DMS53 (cell line): ENCODE results near the gene USP11.

Experiments used
- DNase-seq: peaks from one replicate; lab custom pipeline; 2025; lab: John Stamatoyannopoulos, UW

Gene USP11

DNA sequence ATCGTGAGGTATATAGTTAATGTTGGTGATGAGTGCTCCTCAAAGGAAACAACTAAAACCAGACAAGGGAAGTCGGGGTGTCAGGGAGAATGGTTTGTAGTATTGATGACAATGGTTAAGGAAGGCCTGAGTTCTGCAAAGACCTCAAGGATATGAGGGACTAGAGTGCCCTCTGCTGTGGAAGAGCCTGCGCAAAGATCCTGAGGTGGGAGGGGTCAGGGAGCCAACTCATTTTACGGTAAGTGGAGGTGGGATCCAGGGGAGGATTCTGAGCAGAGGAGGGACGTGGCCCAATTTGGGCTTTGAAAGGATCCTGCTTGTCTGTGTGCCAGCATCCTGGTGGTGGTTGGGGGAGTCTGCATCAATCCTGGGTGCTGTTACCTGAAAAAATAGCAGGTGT lies 27.8 kb upstream of the USP11 start:
- DNase-seq, result no peak

DNA sequence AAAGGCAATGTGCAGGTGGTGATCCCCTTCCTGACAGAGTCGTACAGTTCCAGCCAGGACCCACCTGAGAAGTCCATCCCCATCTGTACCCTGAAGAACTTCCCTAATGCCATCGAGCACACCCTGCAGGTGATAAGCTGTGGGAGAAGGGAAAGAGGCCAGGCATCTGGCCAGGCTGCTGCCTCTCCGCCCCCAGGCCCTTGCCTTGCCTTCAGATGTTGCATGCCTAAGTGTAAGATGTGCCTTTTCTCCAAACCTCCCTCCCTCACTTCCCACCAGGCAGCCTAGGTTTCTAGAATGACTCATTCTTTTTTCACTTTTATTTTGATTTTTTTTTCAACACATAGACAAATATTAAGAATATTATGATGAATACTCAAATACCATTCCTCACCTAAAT lies 26.5 kb upstream of the USP11 start:
- no peak for DNase-seq

DNA sequence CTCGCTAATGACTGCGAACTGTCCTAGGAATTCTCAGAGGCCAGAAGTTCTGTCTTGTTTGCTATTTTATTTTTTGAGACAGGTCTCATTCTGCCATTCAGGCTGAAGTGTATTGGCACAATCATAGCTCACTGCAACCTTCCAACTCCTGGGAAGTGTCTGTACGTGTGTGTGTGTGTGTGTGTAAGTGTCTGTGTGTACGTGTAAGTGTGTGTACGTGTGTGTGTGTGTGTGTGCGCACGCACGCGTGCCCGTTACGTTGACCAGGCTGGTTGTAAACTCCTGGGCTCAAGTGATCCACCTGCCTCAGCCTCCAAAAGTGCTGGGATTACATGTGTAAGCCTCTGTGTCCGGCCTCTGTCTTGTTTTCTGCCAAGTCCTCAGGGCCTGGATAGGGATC lies 24.7 kb upstream of the USP11 start:
- DNase-seq, result no peak

DNA sequence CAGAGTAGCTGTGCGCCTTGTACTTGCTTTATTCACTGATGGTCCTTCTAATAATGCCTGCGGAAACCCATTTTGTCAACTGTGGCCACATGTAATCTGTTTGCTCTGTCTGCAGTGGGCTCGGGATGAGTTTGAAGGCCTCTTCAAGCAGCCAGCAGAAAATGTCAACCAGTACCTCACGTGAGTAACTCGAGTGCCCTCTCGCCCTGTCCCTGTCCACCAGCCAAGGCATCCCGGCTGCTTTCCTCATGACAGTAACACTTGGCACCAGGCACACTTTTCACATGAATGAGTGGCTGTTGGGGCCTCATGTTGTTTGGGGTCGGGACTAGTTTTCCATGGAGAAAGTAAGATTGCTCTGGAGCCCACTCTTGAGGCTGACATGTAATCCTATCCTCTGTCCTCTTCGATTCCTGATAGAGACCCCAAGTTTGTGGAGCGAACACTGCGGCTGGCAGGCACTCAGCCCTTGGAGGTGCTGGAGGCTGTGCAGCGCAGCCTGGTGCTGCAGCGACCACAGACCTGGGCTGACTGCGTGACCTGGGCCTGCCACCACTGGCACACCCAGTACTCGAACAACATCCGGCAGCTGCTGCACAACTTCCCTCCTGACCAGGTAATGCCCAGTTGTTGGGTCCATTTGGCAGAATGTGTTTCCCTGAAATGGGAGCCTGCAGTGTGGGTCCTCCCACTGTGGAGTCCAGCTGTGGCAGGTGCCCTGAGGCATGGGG lies 23.1 kb upstream of the USP11 start:
- DNase-seq, result no peak

DNA sequence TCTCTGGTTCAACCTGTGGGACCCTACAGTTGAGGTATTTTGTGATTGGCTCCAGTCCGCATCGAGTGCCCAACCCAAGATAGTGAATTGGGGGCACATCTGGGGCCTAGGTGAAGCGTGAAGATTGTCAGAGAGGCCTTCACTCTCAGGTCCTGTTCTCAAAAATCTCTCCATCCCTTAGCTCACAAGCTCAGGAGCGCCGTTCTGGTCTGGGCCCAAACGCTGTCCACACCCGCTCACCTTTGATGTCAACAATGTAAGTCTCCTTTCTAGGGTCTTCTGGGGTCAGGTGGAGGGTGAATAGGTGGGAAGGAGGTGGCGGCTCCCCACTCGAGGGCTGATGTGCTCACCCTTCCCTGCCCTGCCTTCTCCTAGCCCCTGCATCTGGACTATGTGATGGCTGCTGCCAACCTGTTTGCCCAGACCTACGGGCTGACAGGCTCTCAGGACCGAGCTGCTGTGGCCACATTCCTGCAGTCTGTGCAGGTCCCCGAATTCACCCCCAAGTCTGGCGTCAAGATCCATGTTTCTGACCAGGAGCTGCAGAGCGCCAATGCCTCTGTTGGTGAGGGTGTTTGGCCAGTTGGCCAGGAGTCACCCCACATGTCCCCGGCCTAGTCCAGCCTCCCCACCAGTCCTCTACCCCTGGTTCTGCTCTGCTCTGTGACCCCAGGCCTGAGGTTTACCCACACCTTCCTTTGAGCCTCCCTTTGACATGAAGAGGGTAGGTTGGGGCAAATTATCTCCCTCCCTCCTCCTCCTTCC lies 22.0 kb upstream of the USP11 start:
- DNase-seq, result no peak

DNA sequence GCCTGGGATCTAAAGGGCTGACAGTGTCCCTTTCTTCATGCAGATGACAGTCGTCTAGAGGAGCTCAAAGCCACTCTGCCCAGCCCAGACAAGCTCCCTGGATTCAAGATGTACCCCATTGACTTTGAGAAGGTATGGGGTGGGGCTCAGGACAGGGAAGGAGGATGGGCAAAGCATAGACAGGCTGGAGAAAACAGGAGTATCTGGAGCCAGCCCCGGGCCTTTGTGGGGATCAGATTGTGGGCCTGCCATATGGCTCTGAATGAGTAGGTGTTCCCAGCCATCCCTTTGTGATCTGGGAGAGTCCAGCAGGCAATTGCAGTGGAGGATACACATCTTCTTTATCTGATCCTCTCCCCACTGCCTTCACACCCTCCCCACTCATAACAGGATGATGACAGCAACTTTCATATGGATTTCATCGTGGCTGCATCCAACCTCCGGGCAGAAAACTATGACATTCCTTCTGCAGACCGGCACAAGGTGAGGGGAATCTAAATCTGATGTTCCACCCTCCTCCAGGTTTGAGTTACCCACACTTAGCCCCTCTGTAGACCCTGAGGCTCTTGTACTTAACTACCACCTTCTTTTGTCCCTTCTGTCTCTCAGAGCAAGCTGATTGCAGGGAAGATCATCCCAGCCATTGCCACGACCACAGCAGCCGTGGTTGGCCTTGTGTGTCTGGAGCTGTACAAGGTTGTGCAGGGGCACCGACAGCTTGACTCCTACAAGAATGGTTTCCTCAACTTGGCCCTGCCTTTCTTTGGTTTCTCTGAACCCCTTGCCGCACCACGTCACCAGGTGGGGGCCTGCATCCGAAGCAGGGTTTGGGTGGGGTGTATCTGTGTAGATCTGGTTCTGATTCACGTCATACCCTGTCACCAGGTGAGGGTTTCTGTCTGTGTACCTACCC lies 20.2 kb upstream of the USP11 start:
- no peak for DNase-seq

DNA sequence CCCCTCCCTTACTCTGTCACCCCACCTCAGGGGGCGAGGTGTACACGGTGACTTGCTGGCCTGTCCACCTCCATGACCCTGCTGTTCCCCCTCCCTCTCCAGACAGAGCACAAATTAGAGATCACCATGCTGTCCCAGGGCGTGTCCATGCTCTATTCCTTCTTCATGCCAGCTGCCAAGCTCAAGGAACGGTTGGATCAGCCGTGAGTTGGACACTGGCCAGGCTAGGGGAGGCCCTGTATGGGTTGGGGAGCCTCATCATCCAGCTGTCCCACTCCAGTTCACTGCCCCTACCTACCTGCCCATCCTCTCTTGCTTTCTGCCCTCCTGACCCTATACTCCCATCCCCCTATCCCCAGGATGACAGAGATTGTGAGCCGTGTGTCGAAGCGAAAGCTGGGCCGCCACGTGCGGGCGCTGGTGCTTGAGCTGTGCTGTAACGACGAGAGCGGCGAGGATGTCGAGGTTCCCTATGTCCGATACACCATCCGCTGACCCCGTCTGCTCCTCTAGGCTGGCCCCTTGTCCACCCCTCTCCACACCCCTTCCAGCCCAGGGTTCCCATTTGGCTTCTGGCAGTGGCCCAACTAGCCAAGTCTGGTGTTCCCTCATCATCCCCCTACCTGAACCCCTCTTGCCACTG lies 18.3 kb upstream of the USP11 start:
- no peak for DNase-seq

DNA sequence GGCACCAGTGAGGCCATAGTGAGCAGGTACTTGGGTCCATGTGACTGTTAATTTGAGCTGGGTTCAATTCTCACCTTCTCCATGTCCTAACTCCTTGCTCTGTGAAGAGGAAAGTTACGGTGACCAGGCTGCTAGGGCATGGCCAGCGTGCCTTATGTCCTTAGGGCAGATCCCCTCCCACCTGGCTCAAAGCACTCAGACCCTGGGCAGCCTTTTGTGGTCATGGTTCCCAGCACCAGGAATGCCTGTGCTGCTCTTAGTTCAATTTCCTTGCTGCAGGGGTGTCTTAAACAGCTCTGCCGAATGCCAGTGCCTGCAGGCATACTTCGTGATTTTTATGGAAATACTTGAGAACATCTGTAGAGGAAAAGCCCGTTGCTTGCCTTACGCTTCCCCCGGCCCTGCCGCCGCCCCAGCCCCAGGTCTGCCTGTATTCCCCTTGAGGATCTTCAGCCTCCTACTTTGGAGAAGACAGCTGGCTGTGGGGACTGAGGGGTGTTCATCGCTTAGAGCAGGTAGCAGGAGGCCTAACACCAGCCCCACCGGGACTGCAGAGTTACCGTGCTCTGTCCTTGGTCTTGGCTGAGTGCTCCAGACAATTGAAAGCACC lies 17.4 kb upstream of the USP11 start:
- no peak for DNase-seq

DNA sequence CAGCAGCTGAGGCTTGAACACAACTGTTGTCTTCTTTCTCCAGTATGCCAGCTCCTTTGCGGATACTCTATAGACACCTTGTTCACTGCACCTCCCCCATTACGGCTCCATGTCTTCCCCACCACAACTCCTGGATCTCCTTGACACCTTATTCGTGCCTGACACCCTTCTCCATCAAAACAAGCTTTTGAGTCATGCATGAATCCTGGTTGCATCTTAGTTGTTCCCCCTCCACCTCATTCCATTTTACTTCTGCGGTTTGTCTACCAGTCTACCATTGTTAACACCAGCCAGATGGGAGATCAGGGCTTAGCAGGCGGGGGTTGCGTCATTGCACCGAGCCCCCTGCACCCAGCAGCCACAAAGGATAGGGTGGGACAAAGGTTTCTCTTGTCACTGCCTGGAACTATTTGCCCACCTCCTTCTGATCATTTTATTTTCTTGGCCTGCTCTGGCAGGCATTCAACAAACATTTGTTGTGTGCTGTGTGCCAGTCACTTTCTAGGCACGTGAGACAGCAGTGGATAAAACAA lies 16.4 kb upstream of the USP11 start:
- DNase-seq, result no peak

DNA sequence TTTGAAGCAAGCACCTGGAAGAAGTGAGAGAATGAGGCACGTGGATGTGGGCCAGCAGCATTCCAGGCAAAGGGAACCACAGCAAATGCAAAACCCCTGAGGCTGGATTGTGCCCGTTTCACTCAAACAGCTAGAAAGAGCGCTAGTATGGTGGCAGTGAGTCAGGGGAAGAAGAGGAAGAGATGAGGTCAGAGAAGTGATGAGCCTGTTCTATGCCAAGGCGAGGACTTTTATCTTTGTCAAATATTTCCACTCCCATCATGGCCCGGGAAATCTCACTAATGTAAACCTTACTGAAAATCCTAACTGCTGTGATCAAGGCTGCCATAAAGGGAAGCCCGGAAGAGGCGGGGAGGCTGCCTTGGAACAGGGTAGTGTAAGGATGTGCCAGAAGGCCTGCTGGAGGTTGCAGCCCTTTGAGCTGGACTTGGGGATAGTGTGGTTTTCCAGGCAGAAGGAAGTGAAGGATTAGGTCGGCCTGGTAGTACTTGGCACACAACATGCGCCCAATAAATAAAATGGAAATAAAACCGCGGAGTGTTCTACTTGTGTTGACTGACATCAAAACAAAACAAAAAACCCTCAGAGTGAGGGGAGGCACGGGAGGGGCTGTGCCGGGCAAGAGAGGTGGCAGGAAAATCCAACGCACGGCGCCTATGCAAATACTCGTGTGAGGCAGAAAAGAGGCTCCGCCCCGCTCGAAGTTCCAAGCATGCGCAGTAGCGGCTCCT lies 15.5 kb upstream of the USP11 start:
- peak; percentile 86 for DNase-seq

DNA sequence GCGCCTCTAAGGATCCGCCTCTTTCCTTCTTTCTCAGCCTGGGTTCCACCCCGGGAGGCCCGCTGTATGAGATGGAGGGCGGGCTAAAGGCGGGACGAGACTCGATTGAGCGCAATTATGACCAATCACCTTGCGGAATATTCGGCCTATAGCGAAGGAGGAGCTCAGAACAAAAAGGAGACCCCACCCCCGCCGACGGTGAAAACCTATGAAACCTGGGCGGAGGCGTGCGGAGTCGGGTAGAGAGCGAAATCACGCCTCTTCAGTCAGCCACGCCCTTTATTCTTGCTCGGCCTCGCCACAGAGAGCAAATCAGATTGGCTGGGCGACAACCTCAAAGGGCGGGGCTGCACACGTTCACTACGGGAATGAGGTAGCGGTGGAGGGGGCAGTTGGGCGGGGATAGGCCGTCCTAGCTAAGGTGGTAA lies 14.9 kb upstream of the USP11 start:
- peak; percentile 99 for DNase-seq

DNA sequence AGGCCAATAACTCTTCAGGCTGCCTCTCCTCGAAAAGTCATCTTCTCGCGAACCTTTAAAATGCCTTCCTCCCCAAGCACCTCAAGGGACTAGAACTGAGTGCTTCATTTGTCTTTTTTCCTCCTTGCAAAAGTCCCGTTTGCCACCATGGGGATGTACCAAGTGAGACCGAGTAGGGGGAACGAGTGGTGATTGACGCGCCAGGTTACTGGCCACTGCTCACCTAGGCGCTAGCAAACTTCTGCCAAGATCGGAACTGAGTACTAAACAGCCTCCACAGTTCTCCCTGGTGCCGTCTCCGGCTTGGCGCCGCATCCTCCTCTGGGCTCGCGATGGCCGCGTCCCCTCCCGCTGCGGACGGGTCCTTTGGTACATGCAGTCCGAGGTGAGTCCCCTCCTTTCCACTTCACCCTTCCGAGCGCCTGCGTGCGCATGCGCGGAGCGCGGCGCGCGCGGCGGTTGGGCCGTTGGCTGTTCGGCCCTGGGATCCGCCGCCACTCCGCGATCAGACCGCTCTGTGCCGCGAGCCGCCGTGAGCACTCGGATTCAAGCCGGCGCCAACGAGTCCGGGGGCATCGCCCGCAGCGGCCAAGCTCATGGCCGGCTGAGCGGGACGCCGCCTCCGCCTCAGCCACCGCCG lies 14.4 kb upstream of the USP11 start, which contains the start of gene CDK16:
Gene CDK16 (plus strand): TSS at position 402 of the 640 bp plus-strand sequence. CDS start 4,877 bp downstream, outside the sequence.
- DNase-seq, result peak; percentile 90

DNA sequence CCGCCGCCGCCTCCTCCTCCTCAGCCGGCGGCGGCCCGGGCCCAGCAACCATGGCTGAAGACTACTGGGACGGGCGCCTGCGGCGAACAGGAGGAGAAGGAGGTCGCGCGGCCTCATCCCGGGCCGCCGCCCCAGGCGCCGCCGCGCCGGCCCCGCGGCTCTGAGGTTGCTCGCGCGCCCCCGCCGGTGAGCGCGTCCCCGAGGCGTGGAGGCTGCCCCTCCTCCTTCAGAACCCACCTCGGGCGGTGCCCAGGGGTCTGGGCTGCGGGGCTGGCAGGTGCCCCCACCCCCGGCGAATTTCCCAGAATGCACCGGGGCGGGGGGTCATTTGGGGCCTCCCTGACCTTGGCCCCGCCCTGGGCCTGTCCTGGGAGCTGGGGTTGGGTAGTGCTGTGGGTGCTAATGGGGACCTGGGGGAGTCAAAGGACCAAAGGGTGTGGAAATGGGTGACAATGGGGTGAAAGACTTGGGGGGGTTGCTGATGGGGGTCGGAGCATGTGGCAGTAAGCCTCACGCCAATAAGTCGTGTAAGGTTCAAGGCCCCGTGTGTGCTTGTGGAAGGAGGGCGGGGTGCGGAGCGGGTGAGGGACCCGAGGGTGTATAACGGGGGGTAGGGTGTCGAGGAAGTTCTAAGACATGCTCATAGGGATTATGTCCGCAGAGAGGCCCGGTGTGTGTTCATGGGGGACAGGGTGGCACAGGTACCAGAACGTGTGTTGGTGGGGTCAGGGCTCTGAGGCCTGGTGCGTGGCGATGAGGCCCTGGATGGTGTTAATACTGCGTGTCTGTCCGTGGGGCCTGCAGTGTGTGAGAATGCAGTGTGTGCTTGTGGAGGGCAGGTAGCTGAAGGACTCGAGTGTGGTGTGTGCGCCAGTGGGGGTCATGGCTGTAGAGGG lies 13.6 kb upstream of the USP11 start:
- peak; percentile 58 for DNase-seq

DNA sequence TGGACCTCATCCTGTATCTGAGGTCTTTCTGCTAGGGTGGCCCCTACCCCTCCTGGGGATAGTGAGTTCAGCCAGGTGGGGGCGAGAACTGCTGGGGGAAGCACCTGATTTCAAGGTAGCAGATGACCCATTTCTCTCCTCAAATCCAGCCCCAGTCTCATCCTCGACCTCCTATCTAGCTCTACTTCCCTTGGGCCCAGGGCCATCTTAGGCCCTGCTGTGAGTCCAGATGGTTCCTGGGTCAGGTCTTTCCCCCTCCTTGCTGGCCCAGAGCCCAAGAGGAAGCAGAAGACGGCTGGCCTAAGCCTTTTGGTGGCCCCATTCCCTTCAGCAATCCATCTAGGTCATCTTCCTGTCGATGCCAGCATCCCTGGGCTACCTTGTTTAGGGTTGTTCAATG lies 11.1 kb upstream of the USP11 start:
- DNase-seq, result no peak

DNA sequence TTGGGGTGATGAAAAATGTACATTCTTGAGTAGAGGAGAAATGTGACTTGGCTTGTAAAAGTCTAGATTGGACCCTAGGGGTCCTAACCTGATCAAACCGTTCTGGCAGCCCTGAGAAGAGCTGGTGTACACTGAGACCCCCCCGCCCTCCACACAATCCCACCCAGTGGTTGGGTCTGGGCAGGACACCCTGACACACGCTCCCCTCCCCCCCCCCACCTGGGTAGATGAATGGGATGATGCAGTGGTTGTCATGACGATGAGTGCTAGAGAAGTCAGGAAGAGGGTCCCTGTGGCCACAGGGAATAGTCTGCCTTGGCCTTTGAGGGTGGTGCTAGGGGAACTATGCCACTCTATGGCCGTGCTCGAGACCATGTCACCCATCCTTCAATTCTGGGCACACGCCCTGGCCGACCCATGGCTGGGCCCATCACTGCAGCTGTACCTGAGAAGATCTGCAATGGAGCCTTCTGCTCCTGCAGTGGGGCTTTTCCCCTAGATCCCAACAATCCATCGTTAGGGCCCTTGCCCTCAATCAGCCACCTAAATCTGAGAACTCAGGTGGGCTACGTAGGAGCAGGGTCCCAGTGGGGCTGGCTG lies 10.0 kb upstream of the USP11 start:
- peak; percentile 20 for DNase-seq

DNA sequence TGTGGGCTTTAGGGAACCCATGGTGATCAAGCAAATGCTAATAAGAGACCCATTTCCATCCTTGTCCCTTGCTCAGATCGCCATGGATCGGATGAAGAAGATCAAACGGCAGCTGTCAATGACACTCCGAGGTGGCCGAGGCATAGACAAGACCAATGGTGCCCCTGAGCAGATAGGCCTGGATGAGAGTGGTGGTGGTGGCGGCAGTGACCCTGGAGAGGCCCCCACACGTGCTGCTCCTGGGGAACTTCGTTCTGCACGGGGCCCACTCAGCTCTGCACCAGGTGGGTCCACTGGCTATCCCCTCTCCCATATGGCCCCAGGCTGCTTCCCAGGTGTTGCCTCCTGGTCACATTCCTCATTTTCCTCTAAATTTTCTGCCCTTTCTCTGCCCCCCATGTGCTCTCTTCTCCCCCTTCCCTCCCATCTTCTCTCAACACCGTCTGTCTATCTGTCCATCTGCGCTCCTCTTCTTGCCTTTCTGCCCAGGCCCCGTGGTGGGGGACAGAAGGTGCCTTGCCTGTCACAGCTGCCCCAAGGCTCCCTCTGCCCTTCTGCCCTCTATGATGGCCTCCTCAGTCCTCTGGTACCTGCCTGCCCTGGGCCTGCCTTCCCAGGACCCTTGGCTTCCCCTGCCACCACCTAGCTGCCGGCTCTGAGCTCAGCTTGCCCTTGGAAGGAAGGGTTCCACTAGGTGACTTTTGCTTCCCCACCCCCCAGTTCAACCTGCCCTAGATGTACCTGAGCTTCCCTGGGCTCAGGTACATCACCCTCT lies 9.1 kb upstream of the USP11 start:
- no peak for DNase-seq

DNA sequence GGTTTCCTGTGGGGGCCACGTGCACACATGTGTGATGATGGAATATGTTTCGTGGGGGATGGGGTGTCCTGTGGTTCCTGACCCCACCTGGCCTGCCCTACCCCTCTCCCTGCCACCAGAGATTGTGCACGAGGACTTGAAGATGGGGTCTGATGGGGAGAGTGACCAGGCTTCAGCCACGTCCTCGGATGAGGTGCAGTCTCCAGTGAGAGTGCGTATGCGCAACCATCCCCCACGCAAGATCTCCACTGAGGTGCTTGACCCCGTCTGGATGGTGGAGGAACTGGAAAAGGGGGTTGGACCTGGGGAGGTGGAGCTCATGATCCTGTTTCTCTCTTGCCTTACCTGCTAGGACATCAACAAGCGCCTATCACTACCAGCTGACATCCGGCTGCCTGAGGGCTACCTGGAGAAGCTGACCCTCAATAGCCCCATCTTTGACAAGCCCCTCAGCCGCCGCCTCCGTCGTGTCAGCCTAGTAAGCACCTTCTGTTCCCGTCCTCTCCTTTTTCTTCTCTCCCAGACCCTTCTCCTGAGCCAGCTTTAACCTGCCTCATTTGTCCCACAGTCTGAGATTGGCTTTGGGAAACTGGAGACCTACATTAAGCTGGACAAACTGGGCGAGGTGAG lies 8.4 kb upstream of the USP11 start:
- DNase-seq, result no peak
